ENCODE data around the gene SCN1A. TPM values are rescaled to one million over a fixed set of nuclear protein-coding genes. Genes with fewer than 3 reads are reported as not detected.

Gene SCN1A
- total and polyA plus RNA-seq, 2 of the 13 experiments (the other 11 are each of a cell fraction or from before 2014, with no cell fraction given) = 19.9 to 39.4 TPM

DNA sequence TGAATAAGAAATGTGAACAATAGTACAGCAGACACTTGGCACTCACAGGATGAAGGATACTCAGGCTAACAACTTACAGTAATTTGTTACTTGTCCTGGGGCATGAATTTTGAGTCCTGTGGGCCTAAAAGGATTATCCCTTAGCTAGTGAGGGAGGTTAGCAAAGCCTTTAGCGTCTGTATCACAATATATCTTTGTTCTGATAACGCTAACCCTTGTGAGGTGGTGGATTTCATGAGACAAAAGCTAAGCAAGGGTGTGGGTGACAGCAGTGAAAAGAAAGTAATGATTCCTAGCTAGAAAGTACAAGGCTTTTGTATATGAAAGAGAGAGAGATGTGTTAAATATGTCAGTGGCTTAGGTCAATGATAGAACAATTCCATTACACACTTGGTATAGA, 127.4 kb downstream of the SCN1A start:
- Histone ChIP-seq H3K79me2 (ENCODE audit: insufficient read depth, low read length) (no peaks in the 10 kb centered on the region), H3K9me3 (ENCODE audit: low read length) (no peaks in the 10 kb centered on the region), H3K36me3 (replicated peaks in 1 of 2; ENCODE audit: control insufficient read depth in 1 of 2, insufficient read depth in 2 of 2, low read length in 2 of 2) (no peaks in the 10 kb centered on the region), H3K27ac (ENCODE audit: extremely low read length, insufficient read depth, low read length) (no peak overlapping the region), H3K4me2 (ENCODE audit: low read depth, low read length) (no peak overlapping the region), H3K27me3 (ENCODE audit: control insufficient read depth in 1 of 2, insufficient read depth in 2 of 2, low read length in 2 of 2) (no peaks in the 10 kb centered on the region), H3K4me1 (ENCODE audit: insufficient read depth, low read length) (no peaks in the 10 kb centered on the region), H3K4me3 (replicated peaks in 1 of 3; ENCODE audit: insufficient read depth in 1 of 3, low read depth in 2 of 3, low read length in 3 of 3) (no peak overlapping the region), H3K9ac (ENCODE audit: insufficient read depth, low read depth, low read length) (no peak overlapping the region), H2AFZ (ENCODE audit: low read length) (no peak overlapping the region), H4K20me1 (ENCODE audit: insufficient read depth, low read length) (no peaks in the 10 kb centered on the region)
- intact Hi-C loops (cut with micrococcal nuclease; ENCODE audit: unreplicated experiment) (no loop called here), in situ Hi-C loops (cut with HindIII; ENCODE audit: extremely low pct_ligation_motif_present, low pct_unique_long_range_greater_than_20kb) (no loop called here)
- FAIRE-seq (no peak), DNase-seq (ENCODE audit: low spot score) (no peak), ATAC-seq (no peak)
- WGBS (ENCODE audit: low lambda C conversion rate) = 76% methylated on average over 2 of the region's 2 CpGs
- CTCF ChIA-PET (ENCODE audit: low intra/inter-chr PET ratio, low total read pairs) = no interaction called here
- BruUV-seq (replicated peaks) = no TSS peak
- TF ChIP-seq KDM6A (CRISPR knock-in tag; IDR thresholded peaks at IDR 0.05; ENCODE audit: low read depth) (no peak), THAP7 (CRISPR knock-in tag; IDR thresholded peaks at IDR 0.05) (no peak), GATAD2A (CRISPR knock-in tag; IDR thresholded peaks at IDR 0.05) (no peak), HNF4G (IDR thresholded peaks at IDR 0.05; ENCODE audit: borderline replicate concordance, low read depth, low read length) (no peak), HNF4G (CRISPR knock-in tag; IDR thresholded peaks at IDR 0.05; ENCODE audit: borderline replicate concordance, low read depth) (no peak), CAMTA2 (CRISPR knock-in tag; IDR thresholded peaks at IDR 0.05; ENCODE audit: borderline replicate concordance) (no peak), TOE1 (CRISPR knock-in tag; IDR thresholded peaks at IDR 0.05) (no peak), ARID3A (IDR thresholded peaks at IDR 0.05; ENCODE audit: low read depth, low read length) (no peak), ZNF747 (CRISPR knock-in tag; IDR thresholded peaks at IDR 0.05; ENCODE audit: borderline replicate concordance) (no peak), KAT2B (IDR thresholded peaks at IDR 0.05; ENCODE audit: borderline replicate concordance, low read depth, low read length) (no peak)
- TF ChIP-seq, protein P1, sequence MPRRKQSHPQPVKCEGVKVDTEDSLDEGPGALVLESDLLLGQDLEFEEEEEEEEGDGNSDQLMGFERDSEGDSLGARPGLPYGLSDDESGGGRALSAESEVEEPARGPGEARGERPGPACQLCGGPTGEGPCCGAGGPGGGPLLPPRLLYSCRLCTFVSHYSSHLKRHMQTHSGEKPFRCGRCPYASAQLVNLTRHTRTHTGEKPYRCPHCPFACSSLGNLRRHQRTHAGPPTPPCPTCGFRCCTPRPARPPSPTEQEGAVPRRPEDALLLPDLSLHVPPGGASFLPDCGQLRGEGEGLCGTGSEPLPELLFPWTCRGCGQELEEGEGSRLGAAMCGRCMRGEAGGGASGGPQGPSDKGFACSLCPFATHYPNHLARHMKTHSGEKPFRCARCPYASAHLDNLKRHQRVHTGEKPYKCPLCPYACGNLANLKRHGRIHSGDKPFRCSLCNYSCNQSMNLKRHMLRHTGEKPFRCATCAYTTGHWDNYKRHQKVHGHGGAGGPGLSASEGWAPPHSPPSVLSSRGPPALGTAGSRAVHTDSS (CRISPR knock-in tag; conservative IDR thresholded peaks at IDR 0.05) = no peak
- TF ChIP-seq, protein P2, sequence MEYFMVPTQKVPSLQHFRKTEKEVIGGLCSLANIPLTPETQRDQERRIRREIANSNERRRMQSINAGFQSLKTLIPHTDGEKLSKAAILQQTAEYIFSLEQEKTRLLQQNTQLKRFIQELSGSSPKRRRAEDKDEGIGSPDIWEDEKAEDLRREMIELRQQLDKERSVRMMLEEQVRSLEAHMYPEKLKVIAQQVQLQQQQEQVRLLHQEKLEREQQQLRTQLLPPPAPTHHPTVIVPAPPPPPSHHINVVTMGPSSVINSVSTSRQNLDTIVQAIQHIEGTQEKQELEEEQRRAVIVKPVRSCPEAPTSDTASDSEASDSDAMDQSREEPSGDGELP (IDR thresholded peaks at IDR 0.05; ENCODE audit: borderline replicate concordance, low read depth) = no peak
- POLR2A ChIA-PET = no interaction called here
